HL-60 (cell line): ENCODE measurements around the gene CANT1.
"Not testable (repeated sequence)": the region's sequence is repeated elsewhere in the genome, so short reads cannot be mapped to it uniquely, and the experiment has no call there.

ENCODE experiments used
- DNase-seq, 2 experiments: peaks; one replicate each; pipeline ENCODE4 v3.0.0-alpha.2; 2010 to 2020; ENCODE audit warnings: low read depth in 1 of 2, low spot score in 1 of 2
- H3K27ac ChIP-seq: fragments of 250-450 bp; sonication (Bioruptor Pico); replicated peaks from 2 replicates; pipeline ENCODE4 v1.5.1; 2020; ENCODE audit warnings: mild to moderate bottlenecking, moderate library complexity
- H3K27me3 ChIP-seq: fragments of 250-450 bp; sonication (Bioruptor Pico); 2 replicates; pipeline ENCODE4 v1.5.1; 2021; ENCODE audit warnings: mild to moderate bottlenecking, moderate library complexity; ENCODE audit not compliant: insufficient read depth, poor library complexity, severe bottlenecking
- H3K4me3 ChIP-seq: replicated peaks from 2 replicates; pipeline ENCODE4 v1.5.1; 2011; ENCODE audit warnings: mild to moderate bottlenecking, control low read depth, low read length; ENCODE audit not compliant: insufficient read depth
- GABPA ChIP-seq: IDR thresholded peaks from 2 replicates; pipeline ENCODE4 v1.6.1; 2012; ENCODE audit warnings: low read depth
- POLR2AphosphoS5 ChIP-seq: IDR thresholded peaks from 2 replicates; pipeline ENCODE4 v1.6.1; 2012; ENCODE audit warnings: low read depth
- SPI1 ChIP-seq: IDR thresholded peaks from 2 replicates; pipeline ENCODE4 v1.6.1; 2012; ENCODE audit warnings: low read depth, mild to moderate bottlenecking, borderline replicate concordance
- TF ChIP-seq, protein P1 (sequence below): IDR thresholded peaks from 2 replicates; pipeline ENCODE4 v1.6.1; 2012; ENCODE audit warnings: low read depth; ENCODE audit not compliant: insufficient replicate concordance
- TF ChIP-seq, protein P2 (sequence below): IDR thresholded peaks from one replicate; pipeline ENCODE4 v1.5.1; 2011; ENCODE audit warnings: low read length, control low read depth, inconsistent platforms; ENCODE audit not compliant: insufficient read depth

Gene CANT1

DNA sequence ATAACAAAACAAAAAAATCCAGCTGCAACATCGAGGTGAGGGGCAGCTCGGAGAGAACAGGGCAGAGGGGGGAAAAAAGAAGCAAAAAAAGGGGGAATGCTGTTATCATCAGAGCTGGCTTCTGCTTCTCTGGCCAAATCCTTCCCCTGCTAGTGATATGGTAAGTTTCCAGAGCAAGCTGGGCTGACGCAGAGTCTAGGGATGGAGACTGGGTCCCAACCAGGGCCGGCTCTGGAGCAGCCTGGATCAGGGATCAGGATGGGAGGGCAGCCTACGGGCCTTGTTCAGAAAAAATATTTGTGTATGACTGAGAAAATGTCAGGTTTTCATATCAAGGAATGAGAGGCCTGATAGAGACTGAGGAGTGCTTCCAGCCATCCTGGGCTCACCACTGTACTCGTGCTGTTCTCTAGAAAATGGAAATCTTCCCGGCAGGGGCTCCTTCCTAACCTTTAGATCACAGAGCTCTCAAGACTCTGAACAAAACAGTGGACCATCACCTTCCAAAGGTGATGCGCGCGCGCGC is 13.7 kb upstream of the CANT1 start:
- H3K27me3 ChIP-seq, result peaks cover 69% of the 10 kb centered on the region
- no peak for DNase-seq
- H3K27ac ChIP-seq, result no peak overlapping the region
- H3K4me3 ChIP-seq, result no peak overlapping the region
- TF ChIP-seq SPI1 (no peak), GABPA (no peak), POLR2AphosphoS5 (no peak)
- TF ChIP-seq, protein P1, sequence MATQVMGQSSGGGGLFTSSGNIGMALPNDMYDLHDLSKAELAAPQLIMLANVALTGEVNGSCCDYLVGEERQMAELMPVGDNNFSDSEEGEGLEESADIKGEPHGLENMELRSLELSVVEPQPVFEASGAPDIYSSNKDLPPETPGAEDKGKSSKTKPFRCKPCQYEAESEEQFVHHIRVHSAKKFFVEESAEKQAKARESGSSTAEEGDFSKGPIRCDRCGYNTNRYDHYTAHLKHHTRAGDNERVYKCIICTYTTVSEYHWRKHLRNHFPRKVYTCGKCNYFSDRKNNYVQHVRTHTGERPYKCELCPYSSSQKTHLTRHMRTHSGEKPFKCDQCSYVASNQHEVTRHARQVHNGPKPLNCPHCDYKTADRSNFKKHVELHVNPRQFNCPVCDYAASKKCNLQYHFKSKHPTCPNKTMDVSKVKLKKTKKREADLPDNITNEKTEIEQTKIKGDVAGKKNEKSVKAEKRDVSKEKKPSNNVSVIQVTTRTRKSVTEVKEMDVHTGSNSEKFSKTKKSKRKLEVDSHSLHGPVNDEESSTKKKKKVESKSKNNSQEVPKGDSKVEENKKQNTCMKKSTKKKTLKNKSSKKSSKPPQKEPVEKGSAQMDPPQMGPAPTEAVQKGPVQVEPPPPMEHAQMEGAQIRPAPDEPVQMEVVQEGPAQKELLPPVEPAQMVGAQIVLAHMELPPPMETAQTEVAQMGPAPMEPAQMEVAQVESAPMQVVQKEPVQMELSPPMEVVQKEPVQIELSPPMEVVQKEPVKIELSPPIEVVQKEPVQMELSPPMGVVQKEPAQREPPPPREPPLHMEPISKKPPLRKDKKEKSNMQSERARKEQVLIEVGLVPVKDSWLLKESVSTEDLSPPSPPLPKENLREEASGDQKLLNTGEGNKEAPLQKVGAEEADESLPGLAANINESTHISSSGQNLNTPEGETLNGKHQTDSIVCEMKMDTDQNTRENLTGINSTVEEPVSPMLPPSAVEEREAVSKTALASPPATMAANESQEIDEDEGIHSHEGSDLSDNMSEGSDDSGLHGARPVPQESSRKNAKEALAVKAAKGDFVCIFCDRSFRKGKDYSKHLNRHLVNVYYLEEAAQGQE, result no peak
- TF ChIP-seq, protein P2, sequence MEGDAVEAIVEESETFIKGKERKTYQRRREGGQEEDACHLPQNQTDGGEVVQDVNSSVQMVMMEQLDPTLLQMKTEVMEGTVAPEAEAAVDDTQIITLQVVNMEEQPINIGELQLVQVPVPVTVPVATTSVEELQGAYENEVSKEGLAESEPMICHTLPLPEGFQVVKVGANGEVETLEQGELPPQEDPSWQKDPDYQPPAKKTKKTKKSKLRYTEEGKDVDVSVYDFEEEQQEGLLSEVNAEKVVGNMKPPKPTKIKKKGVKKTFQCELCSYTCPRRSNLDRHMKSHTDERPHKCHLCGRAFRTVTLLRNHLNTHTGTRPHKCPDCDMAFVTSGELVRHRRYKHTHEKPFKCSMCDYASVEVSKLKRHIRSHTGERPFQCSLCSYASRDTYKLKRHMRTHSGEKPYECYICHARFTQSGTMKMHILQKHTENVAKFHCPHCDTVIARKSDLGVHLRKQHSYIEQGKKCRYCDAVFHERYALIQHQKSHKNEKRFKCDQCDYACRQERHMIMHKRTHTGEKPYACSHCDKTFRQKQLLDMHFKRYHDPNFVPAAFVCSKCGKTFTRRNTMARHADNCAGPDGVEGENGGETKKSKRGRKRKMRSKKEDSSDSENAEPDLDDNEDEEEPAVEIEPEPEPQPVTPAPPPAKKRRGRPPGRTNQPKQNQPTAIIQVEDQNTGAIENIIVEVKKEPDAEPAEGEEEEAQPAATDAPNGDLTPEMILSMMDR, result no peak

DNA sequence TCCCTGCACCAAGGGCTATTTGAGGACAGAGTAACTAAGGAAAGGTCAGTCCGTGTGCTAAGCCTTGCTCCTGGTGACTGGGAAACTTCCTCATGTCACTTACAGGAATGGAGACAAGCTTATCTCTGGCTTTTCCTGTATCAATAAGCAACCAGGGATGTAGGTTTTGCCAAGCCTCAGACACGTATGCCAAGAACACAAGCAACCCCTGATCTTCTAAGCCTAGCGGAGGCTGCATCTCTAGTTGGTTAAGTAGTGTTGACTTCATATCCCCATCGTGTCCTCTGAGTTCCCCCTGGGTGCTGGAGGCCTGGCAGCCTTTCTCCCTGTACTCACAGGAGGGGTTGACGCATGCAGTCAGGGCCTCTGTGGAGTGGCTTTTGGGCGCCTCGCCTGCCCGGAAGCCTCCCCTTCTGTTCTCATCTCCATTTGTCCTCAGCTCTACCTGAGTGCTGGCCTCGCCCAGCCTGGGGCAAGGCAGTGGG is 13.0 kb upstream of the CANT1 start:
- Histone ChIP-seq H3K27ac (no peak overlapping the region), H3K4me3 (no peak overlapping the region), H3K27me3 (peaks cover 62% of the 10 kb centered on the region)
- no peak for DNase-seq
- TF ChIP-seq, protein P2, result no peak
- TF ChIP-seq GABPA (no peak), SPI1 (no peak), POLR2AphosphoS5 (no peak)
- TF ChIP-seq, protein P1, result no peak

DNA sequence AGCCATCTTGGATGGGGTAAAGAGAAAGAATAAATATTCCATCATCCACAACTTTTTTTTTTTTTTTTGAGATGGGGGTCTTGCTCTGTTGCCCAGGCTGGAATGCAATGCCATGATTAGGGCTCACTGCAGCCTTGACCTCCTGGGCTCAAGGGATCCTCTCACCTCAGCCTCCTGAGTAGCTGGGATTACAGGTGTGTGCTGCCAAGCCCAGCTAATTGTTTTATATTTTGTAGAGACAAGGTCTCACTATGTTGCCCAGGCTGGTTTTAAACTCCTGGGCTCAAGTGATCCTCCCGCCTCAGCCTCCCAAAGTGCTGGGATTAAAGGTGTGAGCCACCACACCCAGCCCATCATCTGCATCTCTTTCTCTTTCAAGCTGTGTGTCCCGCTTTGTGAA is 12.4 kb upstream of the CANT1 start:
- DNase-seq, H3K4me3 ChIP-seq, H3K27ac ChIP-seq: not testable (repeated sequence)
- peaks cover 59% of the 10 kb centered on the region for H3K27me3 ChIP-seq

DNA sequence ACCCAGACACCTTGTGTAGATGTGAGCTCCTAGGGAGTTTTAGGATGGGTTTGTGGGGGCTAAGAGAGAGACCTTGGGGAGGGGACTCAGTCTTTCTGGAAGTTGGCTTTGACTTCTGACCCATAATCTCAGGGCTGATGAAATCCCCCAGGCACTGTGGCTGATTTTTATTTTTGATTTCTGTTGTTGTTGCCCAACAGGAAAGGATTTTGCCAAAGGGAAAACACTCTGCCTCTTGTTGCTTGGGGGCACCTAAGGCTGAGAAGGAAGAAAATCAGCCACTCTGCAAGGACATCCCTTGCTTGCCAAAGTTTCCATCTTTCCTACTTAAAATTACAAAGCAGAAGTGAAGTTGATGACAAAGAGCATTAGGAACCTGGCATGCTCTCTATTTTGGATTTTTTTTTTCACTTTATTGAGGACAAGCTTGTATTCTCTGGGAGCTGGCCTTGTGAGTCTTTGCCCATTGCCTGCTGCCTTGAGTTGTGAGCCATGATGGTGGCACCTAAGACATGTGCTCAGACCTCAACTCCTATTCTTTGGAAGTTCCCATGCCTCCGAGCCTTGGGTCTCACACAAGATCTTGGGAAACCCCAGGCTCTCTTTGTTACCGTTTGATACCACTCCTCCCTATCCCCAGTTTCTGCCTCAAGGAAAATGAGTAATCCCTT is 11.2 kb upstream of the CANT1 start:
- no peak for DNase-seq
- no peak overlapping the region for H3K4me3 ChIP-seq
- TF ChIP-seq, protein P2, result no peak
- TF ChIP-seq SPI1 (no peak), POLR2AphosphoS5 (no peak), GABPA (no peak)
- TF ChIP-seq, protein P1, result no peak
- H3K27ac ChIP-seq, result no peak overlapping the region
- peaks cover 52% of the 10 kb centered on the region for H3K27me3 ChIP-seq
